NCI-H82 (cell line): ENCODE measurements around the gene CCM2L.

ENCODE experiments used
- DNase-seq: peaks from one replicate; lab custom pipeline; 2025; lab: John Stamatoyannopoulos, UW

CCM2L gene

DNA sequence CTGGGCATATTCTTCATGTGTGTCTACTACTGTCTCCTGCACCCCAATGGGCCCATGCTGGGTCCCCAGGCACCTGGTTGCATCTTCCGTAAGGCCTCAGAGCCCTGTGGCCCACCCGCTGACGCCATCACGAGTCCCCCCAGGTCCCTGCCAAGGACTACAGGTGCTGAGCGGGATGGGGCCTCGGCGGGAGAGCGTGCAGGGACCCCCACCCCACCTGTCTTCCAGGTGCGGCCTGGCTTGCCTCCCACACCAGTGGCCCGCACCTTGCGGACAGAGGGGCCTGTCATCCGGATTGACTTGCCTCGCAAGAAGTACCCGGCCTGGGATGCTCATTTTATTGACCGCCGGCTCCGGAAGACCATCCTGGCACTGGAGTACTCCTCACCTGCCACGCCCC, 13.2 kb upstream of the CCM2L start:
- no peak for DNase-seq

DNA sequence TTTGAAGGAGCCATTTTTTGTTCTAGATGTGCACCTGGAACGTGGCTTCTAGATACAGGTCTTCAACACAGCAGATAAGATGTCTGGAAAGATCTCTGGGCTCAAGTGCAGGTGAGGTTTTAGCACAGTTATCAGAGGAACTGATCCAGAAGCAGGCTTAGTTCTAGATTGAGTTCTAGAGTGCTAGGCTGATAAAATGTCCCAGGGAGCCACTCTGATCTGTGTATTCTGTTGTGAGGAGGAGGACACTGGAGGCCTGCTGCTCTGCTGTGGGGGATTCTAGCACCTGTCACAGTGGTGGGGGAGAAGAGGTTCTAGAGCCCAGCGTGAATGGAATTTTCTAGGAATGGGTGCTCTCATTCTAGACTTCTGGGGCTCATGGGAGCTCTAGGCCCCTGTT, 12.0 kb upstream of the CCM2L start:
- no peak for DNase-seq

DNA sequence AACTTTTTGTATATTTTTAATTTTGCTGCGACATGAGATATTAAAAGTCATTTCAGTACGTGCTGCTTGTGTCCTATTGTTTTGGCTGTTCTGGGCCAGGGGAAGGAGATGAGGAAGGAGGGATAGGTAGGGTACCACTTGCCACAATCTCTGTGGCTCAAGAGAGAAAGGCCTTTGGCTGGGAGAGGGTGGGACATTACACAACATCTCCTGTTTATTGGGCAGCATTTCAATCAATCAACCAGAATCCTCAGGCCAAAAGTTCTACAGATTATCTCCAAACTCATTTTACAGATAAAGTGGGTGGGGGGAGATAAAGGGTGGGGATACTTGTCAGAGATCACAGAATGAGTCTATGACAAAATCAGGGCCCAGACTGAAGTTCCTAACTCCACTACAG, 6.9 kb upstream of the CCM2L start:
- no peak for DNase-seq

DNA sequence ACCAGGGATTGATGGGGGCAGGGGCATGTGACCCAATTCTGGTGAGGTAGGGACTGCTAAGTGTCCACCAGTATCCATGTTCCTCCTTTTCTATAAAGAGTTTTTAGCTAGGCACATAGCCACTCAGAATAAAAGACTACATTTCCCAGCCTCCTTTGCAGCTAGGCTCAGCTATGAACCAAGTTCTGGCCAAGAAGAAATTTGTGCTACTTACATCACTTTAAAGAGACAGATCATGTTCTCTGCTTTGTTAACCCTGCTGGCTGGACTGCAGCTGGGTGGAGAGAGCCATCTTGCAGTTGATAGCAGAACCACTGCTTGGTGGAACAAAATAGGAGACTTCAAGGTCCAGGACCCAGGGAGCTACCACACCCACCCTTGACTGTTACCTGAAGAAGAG, 5.3 kb upstream of the CCM2L start:
- peak; percentile 17 for DNase-seq

DNA sequence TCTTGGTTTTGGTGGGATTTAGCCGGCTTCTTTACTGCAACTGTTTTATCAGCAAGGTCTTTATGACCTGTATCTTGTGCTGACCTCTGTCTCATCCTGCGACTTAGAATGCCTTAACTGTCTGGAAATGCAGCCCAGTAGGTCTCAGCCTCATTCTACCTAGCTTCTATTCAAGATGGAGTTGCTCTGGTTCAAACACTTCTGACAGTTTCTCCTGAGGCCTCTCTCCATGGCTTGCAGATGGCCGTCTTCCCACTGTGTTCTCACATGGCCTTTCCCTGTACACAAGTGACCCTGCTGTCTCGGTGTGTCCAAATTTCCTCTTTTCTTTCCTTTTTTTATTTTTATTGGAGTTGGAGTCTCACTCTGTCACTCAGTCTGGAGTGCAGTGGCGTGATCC, 4.2 kb upstream of the CCM2L start:
- DNase-seq = no peak

DNA sequence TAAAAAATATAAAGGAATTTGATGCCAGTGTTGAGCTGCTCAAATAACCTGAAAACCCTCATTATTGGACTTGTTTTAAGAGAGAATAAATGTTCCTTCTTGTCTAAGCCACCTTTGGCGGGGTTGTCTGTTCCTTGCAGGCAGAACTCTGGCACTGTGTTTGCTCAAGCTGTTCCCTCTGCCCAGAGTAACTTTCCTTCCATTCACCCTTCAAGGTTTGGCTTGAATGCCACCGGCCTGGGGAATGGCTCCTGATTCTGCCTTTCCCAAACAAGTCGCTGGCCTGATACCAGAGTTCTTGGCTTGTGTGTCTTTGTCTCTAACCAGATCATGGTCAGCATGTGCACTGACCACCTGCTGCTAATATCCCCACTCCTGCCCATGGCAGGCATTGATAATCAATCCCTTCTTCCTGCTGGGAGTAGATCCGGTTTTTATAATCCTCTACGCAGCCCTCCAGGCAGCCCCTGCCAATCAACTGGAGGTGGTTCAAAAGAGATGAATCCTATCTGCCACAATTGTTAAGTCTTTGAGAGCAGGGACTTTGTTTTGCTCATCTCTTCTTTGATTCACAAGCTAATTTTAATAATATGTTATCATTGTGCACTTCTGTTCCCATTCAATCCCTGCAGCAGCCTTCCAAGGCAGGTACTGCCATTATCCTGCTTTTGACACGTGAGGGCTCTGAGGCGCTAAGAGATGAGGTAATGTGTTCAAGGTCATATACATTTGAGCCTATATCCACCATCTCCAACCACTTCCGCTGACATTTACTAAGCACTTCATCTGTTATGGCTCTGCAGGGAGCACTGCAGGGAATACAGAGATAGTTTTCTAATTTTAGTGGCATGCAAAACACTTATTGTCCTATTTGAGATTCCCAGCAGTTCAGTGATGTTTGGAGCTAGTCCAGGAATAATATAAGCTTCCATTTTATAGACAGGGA, 3.1 kb upstream of the CCM2L start:
- peak; percentile 65 for DNase-seq

DNA sequence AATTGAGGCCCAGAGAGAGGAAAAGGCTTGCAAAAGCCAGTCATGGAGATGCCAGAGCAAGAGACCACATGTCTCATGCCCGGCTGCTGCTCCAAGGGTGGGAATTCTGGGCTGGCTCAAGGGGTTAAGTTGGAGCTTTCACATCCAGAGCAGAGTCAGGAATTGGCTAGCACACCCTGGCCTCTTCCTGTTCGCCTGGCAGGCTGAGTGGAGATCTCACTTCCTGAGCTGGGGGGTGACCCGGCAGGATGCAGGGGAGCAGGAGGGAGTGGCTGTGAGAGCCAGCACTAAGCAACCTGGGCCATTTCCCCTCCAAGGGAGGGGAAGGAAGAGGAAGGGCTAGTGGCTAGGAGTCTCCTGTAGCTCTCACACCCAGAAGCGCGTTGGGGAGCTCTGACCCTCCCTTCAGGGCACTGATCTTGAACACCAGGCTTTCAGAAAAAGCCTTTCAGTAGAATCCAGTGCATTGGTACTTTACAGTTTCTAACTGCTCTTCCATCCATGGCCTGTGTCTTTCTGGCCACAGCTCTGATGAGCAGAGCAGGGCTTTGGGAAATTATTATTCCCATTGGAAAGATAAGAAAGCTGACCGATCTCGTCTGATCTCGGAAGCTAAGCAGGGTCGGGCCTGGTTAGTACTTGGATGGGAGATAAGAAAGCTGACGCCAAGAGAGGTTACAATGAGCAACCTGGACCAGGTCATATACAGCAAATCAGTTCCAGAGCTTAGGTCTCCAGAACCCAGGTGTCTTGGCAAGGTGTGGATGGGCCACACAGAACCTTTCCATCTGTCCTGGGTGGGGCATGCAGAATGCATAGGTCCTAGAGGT, 2.2 kb upstream of the CCM2L start:
- DNase-seq = no peak

DNA sequence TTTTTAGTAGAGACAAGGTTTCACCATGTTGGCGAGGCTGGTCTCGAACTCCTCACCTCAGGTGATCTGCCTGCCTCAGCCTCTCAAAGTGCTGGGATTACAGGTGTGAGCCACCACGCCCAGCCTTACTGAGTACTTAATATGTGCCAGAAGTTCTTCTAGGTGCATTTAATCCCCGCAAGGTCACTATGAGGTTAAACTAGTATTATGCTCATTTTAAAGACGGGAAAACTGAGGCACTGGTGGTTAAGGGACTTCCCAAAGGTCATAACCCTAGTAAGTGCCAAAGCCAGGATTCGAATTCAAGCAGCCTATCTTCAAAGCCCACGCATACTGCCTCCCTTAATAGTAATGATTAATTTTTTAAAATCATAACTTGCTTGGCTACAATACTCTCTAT, 674 bp upstream of the CCM2L start:
- DNase-seq = no peak

DNA sequence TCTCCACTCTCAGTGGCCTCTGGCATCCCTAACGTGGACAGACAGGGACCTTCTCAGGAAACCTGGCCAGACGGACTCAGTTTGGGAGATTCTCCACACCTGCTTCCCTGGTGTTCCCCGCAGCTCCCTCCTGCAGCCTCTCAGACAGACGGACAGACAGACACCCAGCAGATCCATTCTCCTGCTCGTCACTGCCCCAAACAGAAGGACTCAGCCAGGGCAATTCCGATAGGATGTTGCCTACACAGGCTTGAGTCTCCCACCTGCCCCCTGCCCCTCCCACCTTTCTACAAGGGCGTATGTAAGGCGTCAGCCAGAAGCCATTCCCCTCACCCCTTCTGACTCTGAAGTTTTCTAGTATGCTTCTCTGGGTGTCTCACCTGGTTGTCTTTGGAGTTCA, 428 bp downstream of the CCM2L start:
- DNase-seq = peak; percentile 36

DNA sequence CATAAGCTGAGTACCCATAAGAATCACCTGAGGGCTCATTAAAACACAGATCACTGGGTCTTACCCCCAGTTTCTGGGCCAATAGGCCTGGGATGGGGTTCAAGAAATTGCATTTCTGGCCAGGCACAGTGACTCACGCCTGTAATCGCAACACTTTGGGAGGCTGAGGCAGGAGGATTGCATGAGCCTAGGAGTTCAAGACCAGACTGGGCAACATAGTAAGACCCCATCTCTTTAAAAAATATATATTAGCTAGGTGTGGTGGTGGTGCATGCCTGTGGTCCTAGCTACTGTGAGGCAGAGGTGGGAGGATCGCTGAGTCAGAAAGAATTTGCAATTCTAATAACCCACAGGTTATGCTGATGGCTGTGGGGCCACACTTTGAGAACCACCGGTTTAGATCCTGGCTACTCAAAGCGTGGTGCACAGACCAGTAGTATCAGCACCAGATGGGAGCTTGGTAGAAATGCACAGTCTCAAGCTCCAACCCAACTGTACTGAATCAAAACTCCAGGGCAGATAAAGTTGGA, 2.0 kb downstream of the CCM2L start:
- no peak for DNase-seq

DNA sequence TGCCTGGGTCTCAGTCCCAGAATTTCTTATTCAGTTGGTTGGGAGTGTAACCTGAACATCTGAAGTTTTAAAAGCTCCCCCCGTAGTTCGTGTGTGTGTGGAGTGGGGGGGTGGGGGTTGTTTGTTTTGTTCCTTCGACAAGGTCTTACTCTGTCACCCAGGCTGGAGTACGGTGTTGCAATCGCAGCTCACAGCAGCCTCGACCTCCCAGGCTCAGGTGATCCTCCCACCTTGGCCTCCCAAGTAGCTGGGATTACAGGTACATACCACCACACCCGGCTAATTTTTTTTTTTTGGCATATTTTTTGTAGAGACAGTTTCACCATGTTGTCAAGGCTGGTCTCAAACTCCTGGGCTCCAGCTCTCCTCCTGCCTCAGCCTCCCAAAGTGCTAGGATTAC, 3.1 kb downstream of the CCM2L start:
- no peak for DNase-seq

DNA sequence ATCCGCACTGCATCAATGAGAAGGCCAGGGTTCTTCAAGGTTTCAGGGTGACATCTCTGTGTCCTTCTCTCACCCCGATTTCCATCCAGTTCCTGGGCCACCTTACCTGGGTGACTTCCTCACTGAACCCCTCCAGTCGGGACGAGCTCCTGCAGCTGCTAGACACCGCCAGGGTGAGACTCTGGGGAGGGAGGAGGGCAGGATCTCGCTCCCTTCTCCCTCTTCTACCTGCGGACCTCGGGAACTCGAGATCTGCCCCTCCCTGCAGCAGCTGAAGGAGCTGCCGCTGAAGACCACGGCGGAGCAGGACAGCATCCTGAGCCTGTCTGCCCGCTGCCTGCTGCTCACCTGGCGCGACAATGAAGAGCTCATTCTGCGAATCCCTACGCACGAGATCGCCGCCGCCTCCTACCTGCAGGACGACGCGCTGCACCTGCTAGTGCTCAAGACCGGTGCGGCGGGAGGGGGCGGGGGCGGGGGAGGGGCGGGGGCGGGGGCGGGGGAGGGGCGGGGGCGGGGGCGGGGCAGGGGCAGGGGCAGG, 7.5 kb downstream of the CCM2L start:
- DNase-seq = peak; percentile 82

DNA sequence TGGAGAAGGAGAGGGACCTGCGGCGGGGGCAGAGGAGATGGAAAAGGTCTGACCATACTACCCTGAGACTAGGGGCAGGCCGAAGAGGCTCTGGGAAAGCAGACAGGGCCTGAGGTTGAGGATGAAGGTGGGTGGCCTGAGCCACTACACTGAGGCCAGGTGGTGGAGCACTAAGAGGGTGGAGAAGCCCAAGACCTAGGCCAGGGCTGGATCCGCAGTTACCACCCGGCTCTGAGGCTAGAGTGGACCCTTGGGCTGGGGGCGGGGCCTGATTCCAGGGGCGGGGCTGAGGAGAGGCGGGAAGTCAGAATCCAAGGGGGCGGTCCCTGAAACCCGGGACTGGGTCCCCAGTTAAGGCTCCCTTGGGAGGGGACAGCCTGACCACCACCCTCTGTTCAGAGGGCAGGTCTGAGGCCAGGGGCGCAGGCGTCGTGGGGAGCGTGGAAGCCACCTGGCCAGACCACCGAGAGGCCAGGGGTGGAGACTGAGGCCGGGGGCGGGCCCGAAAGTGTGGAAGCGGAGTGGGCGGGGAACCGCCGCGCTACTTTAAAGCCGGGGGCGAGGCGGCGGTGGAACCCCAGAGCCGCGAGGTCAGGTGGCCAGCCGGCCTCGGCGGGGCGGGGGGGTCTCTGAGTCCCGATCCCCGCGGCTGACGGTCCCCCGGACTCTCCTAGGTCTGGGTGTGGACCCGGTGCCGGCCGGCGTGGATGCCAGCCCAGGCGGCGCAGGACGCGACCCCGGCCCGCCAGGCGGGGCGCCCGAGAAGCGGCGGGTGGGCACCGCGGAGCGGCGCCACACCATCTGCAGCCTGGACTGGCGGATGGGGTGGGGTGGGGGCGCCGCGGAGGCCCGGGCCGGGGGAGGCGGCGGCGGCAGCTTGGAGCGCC, 8.3 kb downstream of the CCM2L start:
- DNase-seq = peak; percentile 93

DNA sequence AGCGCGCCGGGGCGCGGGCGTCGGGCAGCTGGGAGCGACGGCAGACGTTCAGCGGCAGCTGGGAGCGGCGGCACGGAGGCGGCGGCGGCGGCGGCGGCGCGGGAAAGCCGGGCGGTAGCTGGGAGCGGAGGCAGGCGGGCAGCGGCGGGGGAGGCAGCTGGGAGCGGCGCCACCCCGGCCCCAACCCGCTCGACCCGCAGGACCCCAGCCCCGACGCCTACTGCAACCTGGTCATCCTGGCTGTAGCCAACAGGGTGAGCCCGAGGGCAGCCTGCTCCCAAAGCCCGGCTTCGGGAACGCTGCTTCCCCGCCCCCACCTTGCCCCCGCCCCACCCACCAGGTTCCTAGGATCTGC, 8.9 kb downstream of the CCM2L start:
- DNase-seq = peak; percentile 82

DNA sequence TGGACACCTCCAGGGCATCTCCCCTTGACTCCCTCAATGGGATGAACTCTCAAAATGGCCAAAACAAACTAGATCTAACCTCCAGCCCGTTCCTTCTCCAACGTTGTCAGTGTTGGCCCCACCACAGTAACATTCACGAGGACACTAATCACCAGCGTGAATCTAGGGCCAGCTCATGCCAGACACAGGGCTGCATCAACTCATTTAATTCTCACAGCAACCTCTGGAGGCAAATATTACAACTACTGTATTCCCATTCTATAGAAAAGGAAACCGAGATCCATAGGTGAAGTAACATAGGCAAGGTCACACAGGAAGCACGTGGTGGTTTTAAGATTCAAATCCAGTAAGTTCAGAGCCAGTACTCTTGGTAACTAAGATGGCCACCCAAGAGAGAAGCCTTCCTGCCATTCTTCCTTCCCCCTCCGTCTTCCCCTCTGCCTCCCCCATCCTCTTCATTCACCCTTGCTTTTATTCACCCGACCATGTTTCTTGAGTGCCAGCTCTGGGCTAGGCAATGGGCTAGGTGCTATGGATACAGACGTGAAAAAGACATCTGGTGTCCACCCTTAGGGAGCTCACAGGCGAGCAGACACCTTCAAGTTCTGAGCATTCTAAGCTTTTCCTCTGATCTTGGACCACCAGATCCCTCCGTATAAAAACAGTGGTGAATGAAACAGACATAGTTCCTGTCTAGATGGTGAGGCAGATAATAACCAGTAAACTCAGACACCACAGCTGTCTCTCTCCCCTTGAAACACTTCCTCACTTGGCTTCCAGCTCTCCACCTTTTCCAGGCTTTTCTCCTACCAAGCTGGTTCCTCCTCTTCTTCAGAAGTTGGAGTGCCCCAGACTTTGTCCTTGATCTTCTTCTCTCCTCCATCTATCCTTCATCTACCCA, 9.6 kb downstream of the CCM2L start:
- DNase-seq = peak; percentile 52

DNA sequence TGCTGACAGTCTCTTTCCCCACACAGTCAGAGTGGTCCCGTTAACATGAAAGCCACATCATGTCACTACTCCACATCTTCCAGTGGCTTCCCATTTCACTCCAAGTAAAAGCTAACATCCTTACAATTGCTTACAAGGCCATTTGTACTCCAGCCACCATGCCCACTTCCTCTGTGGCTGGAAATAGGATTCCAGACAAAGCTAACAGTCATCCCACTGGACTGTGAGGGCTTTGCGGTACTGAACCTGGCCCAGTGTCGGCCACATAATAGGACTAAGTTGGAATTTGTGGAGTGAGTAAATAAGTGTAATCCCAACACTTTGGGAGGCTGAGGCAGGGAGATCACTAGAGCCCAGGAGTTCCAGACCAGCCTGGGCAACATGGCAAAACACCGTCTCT, 10.9 kb downstream of the CCM2L start:
- DNase-seq = no peak

DNA sequence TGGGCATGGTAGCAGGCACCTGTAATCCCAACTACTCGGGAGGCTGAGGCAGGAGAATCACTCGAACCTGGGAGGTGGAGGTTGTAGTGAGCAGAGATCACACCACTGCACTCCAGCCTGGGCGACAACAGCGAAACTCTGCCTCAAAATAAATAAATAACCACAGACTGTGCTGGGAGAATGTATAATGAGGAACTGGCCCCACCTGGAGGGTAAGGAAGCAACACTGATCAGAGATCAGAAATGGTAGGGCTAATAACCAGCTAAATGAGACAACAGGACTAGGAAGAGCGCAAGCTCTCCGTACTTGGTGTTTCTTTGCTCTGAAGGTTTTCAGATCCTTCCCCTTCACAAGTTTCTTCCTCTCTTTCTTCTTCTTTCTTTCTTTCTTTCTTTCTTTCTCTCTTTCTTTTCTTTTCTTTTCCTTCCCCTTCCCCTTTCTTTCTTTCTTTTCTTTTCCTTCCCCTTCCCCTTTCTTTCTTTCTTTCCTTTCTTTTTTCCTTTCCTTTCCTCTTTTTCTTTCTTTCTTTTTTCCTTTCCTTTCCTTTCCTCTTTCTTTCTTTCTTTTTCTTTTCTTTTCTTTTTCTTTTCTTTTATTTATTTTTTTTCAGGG, 14.6 kb downstream of the CCM2L start:
- DNase-seq = peak; percentile 20

DNA sequence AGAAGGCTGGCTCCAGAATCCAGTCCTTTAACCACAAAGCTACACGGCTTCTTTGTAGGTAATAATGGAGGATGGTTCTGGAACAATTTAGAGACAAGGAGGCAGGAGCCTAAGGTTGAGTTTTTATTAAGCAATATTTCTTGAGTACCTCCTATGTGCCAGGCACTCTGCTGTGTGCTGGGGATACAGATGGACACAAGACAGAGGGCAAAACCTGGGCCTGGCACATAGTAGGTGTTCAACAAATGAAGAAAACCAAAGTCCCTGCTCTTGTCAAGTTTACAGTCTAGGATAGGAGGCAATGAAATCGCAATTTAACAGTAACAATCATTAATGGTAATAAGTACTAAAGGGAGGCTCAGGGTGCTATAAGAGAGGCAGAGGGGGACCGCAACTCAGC, 17.4 kb downstream of the CCM2L start:
- no peak for DNase-seq

DNA sequence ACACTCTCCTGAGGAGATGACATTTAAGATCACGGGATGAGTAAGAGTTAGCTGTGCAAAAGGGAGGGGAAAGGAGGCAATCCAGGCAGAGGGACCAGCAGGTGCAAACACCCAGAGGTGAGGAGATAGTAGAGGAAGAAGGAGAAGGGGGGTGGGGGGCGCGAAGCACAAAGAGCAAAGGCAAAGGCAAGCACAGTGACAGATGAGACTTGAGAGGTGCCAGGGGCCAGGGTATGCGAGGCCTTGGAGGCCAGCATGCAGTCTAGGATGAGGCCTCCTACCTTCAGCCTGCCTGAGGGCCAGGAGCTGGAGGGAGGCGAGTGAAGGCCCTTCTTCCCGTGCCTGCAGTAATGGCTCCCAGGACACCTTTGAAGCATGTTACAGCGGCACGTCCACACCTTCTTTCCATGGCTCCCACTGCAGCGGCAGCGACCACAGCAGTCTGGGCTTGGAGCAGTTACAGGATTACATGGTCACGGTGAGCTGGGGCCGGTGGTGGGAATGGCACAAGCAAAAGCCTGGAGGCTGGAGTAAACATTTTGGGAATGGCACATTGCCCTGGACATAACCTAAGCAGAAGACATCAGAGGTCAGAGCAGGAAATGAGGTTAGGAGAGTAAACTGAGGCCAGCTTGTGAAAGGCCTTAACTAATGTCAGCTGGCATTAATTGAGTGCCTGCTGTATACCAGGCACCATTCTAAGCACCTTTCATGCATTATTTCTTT, 18.6 kb downstream of the CCM2L start:
- DNase-seq = peak; percentile 86

DNA sequence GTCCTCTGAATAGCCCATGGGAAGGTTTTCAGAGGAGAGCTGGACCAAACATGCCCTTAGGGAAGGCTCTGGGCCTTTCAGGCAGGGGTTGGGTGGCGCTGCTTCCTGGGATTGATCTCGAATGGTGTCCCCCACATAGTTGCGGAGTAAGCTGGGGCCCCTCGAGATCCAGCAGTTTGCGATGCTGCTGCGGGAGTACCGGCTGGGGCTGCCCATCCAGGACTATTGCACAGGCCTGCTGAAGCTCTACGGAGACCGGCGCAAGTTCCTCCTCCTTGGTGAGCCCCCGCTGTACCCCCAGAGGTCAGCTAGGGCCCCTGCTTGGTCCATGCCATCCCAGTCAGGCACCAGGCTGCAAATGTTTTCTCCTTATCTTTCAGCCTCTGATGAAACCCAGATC, 19.3 kb downstream of the CCM2L start:
- DNase-seq = no peak
